Measurements from ENCODE around the gene OPCML.

GRCh38 chr11:132674151-132674550 lies 858.1 kb downstream of the OPCML start:
- TF ChIP-seq CTCF (optimal IDR thresholded peaks at IDR 0.05 in 1 of 3, IDR thresholded peaks at IDR 0.05 in 1 of 3, conservative IDR thresholded peaks at IDR 0.05 in 1 of 3; ENCODE audit: extremely low read depth in 1 of 3, insufficient read depth in 2 of 3, low read length in 3 of 3) (no peak), EZH2 (IDR thresholded peaks at IDR 0.05; ENCODE audit: low read length) (no peak)

Measured in keratinocyte (primary cell).